ENCODE results near the gene POLR2J2.
A peak's percentile ranks its signal among the peaks of the same experiment; 100 is the strongest.
"Not testable (repeated sequence)": the region's sequence is repeated elsewhere in the genome, so short reads cannot be mapped to it uniquely, and the experiment has no call there.

POLR2J2 gene

GRCh38 chr7:102630622-102631021 is 40.8 kb downstream of the POLR2J2 start:
- not testable (repeated sequence) for H2AFZ ChIP-seq (ENCODE audit: low read depth, low read length, severe bottlenecking); H4K20me1 ChIP-seq (ENCODE audit: low read depth, low read length); H3K9me3 ChIP-seq (ENCODE audit: insufficient read depth, low read length); H3K4me3 ChIP-seq (ENCODE audit: insufficient read depth, low read length, poor library complexity, severe bottlenecking); H3K9me2 ChIP-seq (replicated peaks; ENCODE audit: insufficient read depth, low read length); H3K27ac ChIP-seq (ENCODE audit: low read depth, low read length); H3K79me2 ChIP-seq (ENCODE audit: insufficient read depth, low read length); H3K9ac ChIP-seq (ENCODE audit: low read length); H3F3A ChIP-seq (ENCODE audit: insufficient read depth); H3K27me3 ChIP-seq (ENCODE audit: low read length); H3K36me3 ChIP-seq (ENCODE audit: low read length); H3K4me2 ChIP-seq (ENCODE audit: low read depth, low read length, poor library complexity, severe bottlenecking)

- not testable (repeated sequence) for H3K27ac ChIP-seq (ENCODE audit: low read depth, low read length); H3K27me3 ChIP-seq (ENCODE audit: low read length); H4K20me1 ChIP-seq (ENCODE audit: low read depth, low read length); H3K9ac ChIP-seq (ENCODE audit: low read length); H3K9me2 ChIP-seq (replicated peaks; ENCODE audit: insufficient read depth, low read length); H2AFZ ChIP-seq (ENCODE audit: low read depth, low read length, severe bottlenecking); H3K4me2 ChIP-seq (ENCODE audit: low read depth, low read length, poor library complexity, severe bottlenecking); H3K36me3 ChIP-seq (ENCODE audit: low read length); H3K4me3 ChIP-seq (ENCODE audit: insufficient read depth, low read length, poor library complexity, severe bottlenecking); H3K79me2 ChIP-seq (ENCODE audit: insufficient read depth, low read length); H3F3A ChIP-seq (ENCODE audit: insufficient read depth); H3K9me3 ChIP-seq (ENCODE audit: insufficient read depth, low read length)
These were observed 44.1 kb downstream of the POLR2J2 start for GRCh38 chr7:102627271-102627904.

DNA sequence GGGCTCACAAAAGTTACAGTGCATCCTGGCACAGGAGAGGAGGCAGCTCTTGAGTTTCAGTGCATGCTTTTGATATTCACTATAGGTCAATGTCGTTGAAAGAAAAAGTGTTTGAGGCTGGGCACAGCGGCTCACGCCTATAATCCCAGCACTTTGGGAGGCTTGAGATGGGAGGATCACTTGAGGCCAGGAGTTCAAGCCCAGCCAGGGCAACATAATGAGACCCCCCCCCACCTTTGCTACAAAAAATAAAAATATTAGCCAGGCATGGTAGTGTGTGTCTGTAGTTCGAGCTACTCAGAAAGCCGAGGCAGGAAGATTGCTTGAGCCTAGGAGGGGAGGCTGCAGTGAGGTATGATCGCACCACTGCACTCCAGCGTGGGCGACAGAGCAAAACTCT is 53.3 kb downstream of the POLR2J2 start:
- not testable (repeated sequence) for H4K20me1 ChIP-seq (ENCODE audit: low read depth, low read length); H3K27ac ChIP-seq (ENCODE audit: low read depth, low read length); H3K36me3 ChIP-seq (ENCODE audit: low read length)

DNA sequence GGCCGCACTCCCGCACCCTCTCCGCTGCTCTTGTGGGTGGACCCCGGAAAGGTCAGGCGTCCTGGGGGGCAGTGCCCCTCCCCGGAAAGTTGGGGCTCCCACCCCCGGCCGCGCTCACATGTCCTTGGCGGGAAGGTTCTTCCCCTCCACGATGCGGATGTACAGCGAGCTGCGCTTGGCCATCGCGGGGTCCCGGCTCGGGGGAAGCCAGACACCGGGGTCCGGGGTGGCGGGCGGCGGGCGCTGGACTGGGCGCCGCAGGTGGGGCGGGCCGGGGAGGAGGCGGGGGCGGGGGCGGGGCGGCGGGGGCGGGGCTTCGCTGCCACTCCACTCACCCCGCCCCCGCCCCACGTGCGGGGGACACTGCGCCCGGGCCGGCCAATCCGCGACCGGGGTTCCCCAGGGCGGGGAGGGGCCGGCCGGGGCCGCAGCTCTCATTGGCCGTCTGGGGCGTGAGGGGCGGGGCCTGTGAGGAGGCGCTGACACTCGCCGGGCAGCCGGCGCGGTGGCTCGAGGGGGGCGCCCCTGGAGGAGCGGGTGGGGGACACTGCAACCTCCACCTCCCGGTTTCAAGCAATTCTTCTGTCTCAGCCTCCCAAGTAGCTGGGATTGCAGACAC is 54.8 kb downstream of the POLR2J2 start, which contains the start of gene RASA4:
RASA4 (minus strand) TSS at position 250 of the 619 bp plus-strand sequence; CDS start at position 183, 67 bp downstream.
- peak within 1 kb of the TSS; percentile 46 for H3K4me2 ChIP-seq (ENCODE audit: low read depth, low read length, poor library complexity, severe bottlenecking)
- not testable (repeated sequence) for H3K9ac ChIP-seq (ENCODE audit: low read length)

More for the DNA sequence above, 53.3 kb downstream of the POLR2J2 start:
- not testable (repeated sequence) for H3K9me3 ChIP-seq (ENCODE audit: insufficient read depth, low read length); H3K9ac ChIP-seq (ENCODE audit: low read length); H3F3A ChIP-seq (ENCODE audit: insufficient read depth); H3K4me2 ChIP-seq (ENCODE audit: low read depth, low read length, poor library complexity, severe bottlenecking); H3K27me3 ChIP-seq (ENCODE audit: low read length); H3K9me2 ChIP-seq (replicated peaks; ENCODE audit: insufficient read depth, low read length); H3K79me2 ChIP-seq (ENCODE audit: insufficient read depth, low read length); H2AFZ ChIP-seq (ENCODE audit: low read depth, low read length, severe bottlenecking); H3K4me3 ChIP-seq (ENCODE audit: insufficient read depth, low read length, poor library complexity, severe bottlenecking)

More for the DNA sequence above, 54.8 kb downstream of the POLR2J2 start, which contains the start of gene RASA4:
- H3K9me3 ChIP-seq (ENCODE audit: insufficient read depth, low read length); H3F3A ChIP-seq (ENCODE audit: insufficient read depth); H3K36me3 ChIP-seq (ENCODE audit: low read length); H3K27me3 ChIP-seq (ENCODE audit: low read length); H2AFZ ChIP-seq (ENCODE audit: low read depth, low read length, severe bottlenecking); H4K20me1 ChIP-seq (ENCODE audit: low read depth, low read length); H3K79me2 ChIP-seq (ENCODE audit: insufficient read depth, low read length); H3K27ac ChIP-seq (ENCODE audit: low read depth, low read length); H3K9me2 ChIP-seq (replicated peaks; ENCODE audit: insufficient read depth, low read length): not testable (repeated sequence)
- peak within 1 kb of the TSS; percentile 46 for H3K4me3 ChIP-seq (ENCODE audit: insufficient read depth, low read length, poor library complexity, severe bottlenecking)
